ENCODE measurements around the gene ANLN.
"Not testable (repeated sequence)": the region's sequence is repeated elsewhere in the genome, so short reads cannot be mapped to it uniquely, and the experiment has no call there.

GRCh38 chr7:36488672-36489071 lies 99.0 kb downstream of the ANLN start:
- TF ChIP-seq CTCF, POLR2A (IDR thresholded peaks at IDR 0.05): not testable (repeated sequence)
